DND-41 (cell line): ENCODE data around the gene PI4KB.

ENCODE experiments used
- ATAC-seq: fragments of 200-7000 bp; cut with Tn5 transposase; 3 replicates; pipeline ENCODE4 v1.9.1; 2021; ENCODE audit warnings: low read depth; ENCODE audit not compliant: insufficient read depth
- DNase-seq: peaks from one replicate; pipeline ENCODE4 v3.0.0-alpha.2; 2020
- H2AFZ ChIP-seq: 2 replicates; pipeline ENCODE4 v1.6.0; 2012; ENCODE audit warnings: low read depth, low read length
- H3K27ac ChIP-seq: 2 replicates; pipeline ENCODE4 v1.5.1; 2012; ENCODE audit warnings: low read length, inconsistent platforms
- H3K27me3 ChIP-seq: fragments of 200-600 bp; sonication (generic); 2 replicates; pipeline ENCODE4 v1.6.0; 2012; ENCODE audit warnings: low read length, mild to moderate bottlenecking, inconsistent platforms; ENCODE audit not compliant: insufficient read depth, poor library complexity
- H3K36me3 ChIP-seq: 2 replicates; pipeline ENCODE4 v1.5.1; 2012; ENCODE audit warnings: low read length, inconsistent platforms; ENCODE audit not compliant: insufficient read depth
- H3K4me1 ChIP-seq: 2 replicates; pipeline ENCODE4 v1.5.1; 2012; ENCODE audit warnings: mild to moderate bottlenecking, low read length; ENCODE audit not compliant: insufficient read depth
- H3K4me2 ChIP-seq: 2 replicates; pipeline ENCODE4 v1.6.0; 2012; ENCODE audit warnings: mild to moderate bottlenecking, moderate library complexity, low read length, inconsistent platforms; ENCODE audit not compliant: insufficient read depth
- H3K4me3 ChIP-seq, 2 experiments: fragments of 200-600 bp in 1 of 2; shearing (Covaris generic) in 1 of 2; 2 replicates each; pipeline ENCODE4 v1.5.1; 2012 to 2016; ENCODE audit warnings: inconsistent platforms in 2 of 2, low read length in 2 of 2, mild to moderate bottlenecking in 2 of 2, low read depth in 1 of 2, moderate library complexity in 1 of 2
- H3K79me2 ChIP-seq: 2 replicates; pipeline ENCODE4 v1.6.0; 2012; ENCODE audit warnings: low read length, inconsistent platforms; ENCODE audit not compliant: insufficient read depth
- H3K9ac ChIP-seq: 2 replicates; pipeline ENCODE4 v1.6.0; 2012; ENCODE audit warnings: low read depth, mild to moderate bottlenecking, inconsistent platforms, low read length, moderate library complexity
- H3K9me3 ChIP-seq: 2 replicates; pipeline ENCODE4 v1.5.1; 2012; ENCODE audit warnings: low read length, moderate library complexity, mild to moderate bottlenecking, inconsistent platforms; ENCODE audit not compliant: insufficient read depth, severe bottlenecking
- H4K20me1 ChIP-seq: 2 replicates; pipeline ENCODE4 v1.6.0; 2012; ENCODE audit warnings: low read length; ENCODE audit not compliant: insufficient read depth
- CTCF ChIP-seq: IDR thresholded peaks from 2 replicates; pipeline ENCODE4 v1.5.1; 2012; ENCODE audit warnings: borderline replicate concordance, low read length, moderate library complexity, mild to moderate bottlenecking; ENCODE audit not compliant: poor library complexity, severe bottlenecking; ENCODE audit errors: extremely low read depth
- EZH2 ChIP-seq: IDR thresholded peaks from 3 replicates; pipeline ENCODE4 v1.6.1; 2012; ENCODE audit warnings: borderline replicate concordance, low read depth, mild to moderate bottlenecking, moderate library complexity, low read length, inconsistent platforms; ENCODE audit not compliant: severe bottlenecking

Gene PI4KB

GRCh38 chr1:151324390-151324930 lies 2.8 kb downstream of the PI4KB start:
- no peak overlapping the region for H3K4me3 ChIP-seq
- peaks cover 30% of the 10 kb centered on the region for H3K4me1 ChIP-seq
- no peak overlapping the region for H3K9ac ChIP-seq
- ATAC-seq (no peak), DNase-seq (no peak)
- H3K9me3 ChIP-seq = no peaks in the 10 kb centered on the region
- H3K4me2 ChIP-seq = no peak overlapping the region
- peaks cover 6% of the 10 kb centered on the region; the same call in 1 of the 2 replicates for H4K20me1 ChIP-seq
- peaks cover 51% of the 10 kb centered on the region for H3K79me2 ChIP-seq
- H2AFZ ChIP-seq = no peak overlapping the region
- no peak for TF ChIP-seq EZH2
- TF ChIP-seq CTCF = no peak
- no peaks in the 10 kb centered on the region for H3K27me3 ChIP-seq
- no peak overlapping the region for H3K27ac ChIP-seq
- peaks cover 45% of the 10 kb centered on the region for H3K36me3 ChIP-seq

- Histone ChIP-seq H3K27ac (no peak overlapping the region), H3K9me3 (no peaks in the 10 kb centered on the region), H3K9ac (no peak overlapping the region), H4K20me1 (0 out of 2 replicates have a peak, but pooled peaks cover 3% of the 10 kb centered on the region), H3K36me3 (peaks cover 67% of the 10 kb centered on the region), H2AFZ (no peak overlapping the region), H3K4me2 (no peak overlapping the region), H3K4me3 (no peak overlapping the region), H3K4me1 (peaks cover 3% of the 10 kb centered on the region; the same call in 1 of the 2 replicates), H3K79me2 (peaks cover 34% of the 10 kb centered on the region), H3K27me3 (no peaks in the 10 kb centered on the region)
- ATAC-seq (no peak), DNase-seq (no peak)
- TF ChIP-seq CTCF (no peak), EZH2 (no peak)
These were observed 8.2 kb downstream of the PI4KB start for GRCh38 chr1:151318975-151319374.

- peaks cover 82% of the 10 kb centered on the region for H3K36me3 ChIP-seq
- H3K79me2 ChIP-seq = peaks cover 29% of the 10 kb centered on the region
These were observed 11.5 kb downstream of the PI4KB start for GRCh38 chr1:151315565-151316235.

More at GRCh38 chr1:151315565-151316235, 11.5 kb downstream of the PI4KB start:
- no peak for DNase-seq
- Histone ChIP-seq H3K4me1 (no peaks in the 10 kb centered on the region), H3K4me3 (no peak overlapping the region), H4K20me1 (peaks cover 7% of the 10 kb centered on the region; the same call in 1 of the 2 replicates), H2AFZ (no peak overlapping the region), H3K27me3 (no peaks in the 10 kb centered on the region), H3K4me2 (no peak overlapping the region), H3K9me3 (no peaks in the 10 kb centered on the region), H3K9ac (no peak overlapping the region), H3K27ac (no peak overlapping the region)
- ATAC-seq = no peak
- TF ChIP-seq EZH2 (no peak), CTCF (no peak)
